Measurements from ENCODE around the gene CDH1. TPM values are rescaled to one million over a fixed set of nuclear protein-coding genes. Genes with fewer than 3 reads are reported as not detected.

CDH1 gene
- total RNA-seq, 4 donors from 2014 or later = 190 to 551 (median 434) TPM

- intact Hi-C loops (cut with DNase I; ENCODE audit: low total_unique reads) = no loop called here
- no peaks in the 10 kb centered on the region for H3K9me3 ChIP-seq
- no peaks in the 10 kb centered on the region for H3K4me1 ChIP-seq
- H3K27me3 ChIP-seq = no peaks in the 10 kb centered on the region
- no peak overlapping the region for H3K4me3 ChIP-seq
- H3K36me3 ChIP-seq = peaks cover 0 to 6% (median 0%) of the 10 kb centered on the region in 4 donors
- in situ Hi-C loops (cut with MboI; ENCODE audit: low pct_ligation_motif_present in 1 of 4, low pct_unique_long_range_greater_than_20kb in 1 of 4, low sequenced_read_pairs in 3 of 4) = loop anchor here in 1 of 4 donors (25.0 kb wide), 1 partner anchor 395 kb away; no protein-coding TSS in a partner anchor
- DNase-seq = no peak
- 97 to 100% methylated on average over 3 to 6 of the region's 6 CpGs for WGBS, 2 donors (ENCODE audit: low coverage in 1 of 2)
- TF ChIP-seq EP300 (IDR thresholded peaks at IDR 0.05; ENCODE audit: low read depth) (no peak), POLR2AphosphoS5 (IDR thresholded peaks at IDR 0.05) (no peak), CTCF (IDR thresholded peaks at IDR 0.05) (no peak), POLR2A (IDR thresholded peaks at IDR 0.05) (no peak)
- H3K27ac ChIP-seq = no peak overlapping the region
These were observed 129.8 kb downstream of the CDH1 start for GRCh38 chr16:68866933-68867332.

GRCh38 chr16:68869492-68870088 is 132.5 kb downstream of the CDH1 start:
- peaks cover 0 to 10% (median 7%) of the 10 kb centered on the region in 4 donors for H3K4me1 ChIP-seq
- in situ Hi-C loops (cut with MboI; ENCODE audit: low pct_ligation_motif_present in 1 of 4, low pct_unique_long_range_greater_than_20kb in 1 of 4, low sequenced_read_pairs in 3 of 4) (loop anchor here in 1 of 4 donors (25.0 kb wide), 1 partner anchor 393 kb away; no protein-coding TSS in a partner anchor), intact Hi-C loops (cut with DNase I; ENCODE audit: low total_unique reads) (no loop called here)
- H3K4me3 ChIP-seq = no peak overlapping the region
- H3K27me3 ChIP-seq = no peaks in the 10 kb centered on the region
- 77 to 87% methylated on average over 4 of the region's 4 CpGs for WGBS, 2 donors (ENCODE audit: low coverage in 1 of 2)
- no peak for DNase-seq
- no peaks in the 10 kb centered on the region for H3K9me3 ChIP-seq
- no peak overlapping the region for H3K27ac ChIP-seq
- H3K36me3 ChIP-seq = peaks cover 0 to 6% (median 0%) of the 10 kb centered on the region in 4 donors
- TF ChIP-seq POLR2AphosphoS5 (IDR thresholded peaks at IDR 0.05) (no peak), EP300 (IDR thresholded peaks at IDR 0.05; ENCODE audit: low read depth) (no peak), CTCF (IDR thresholded peaks at IDR 0.05) (no peak), POLR2A (IDR thresholded peaks at IDR 0.05) (no peak)

- DNase-seq = no peak
- Histone ChIP-seq H3K27ac (peak overlapping the region; percentile 47 to 61 (median 50)), H3K4me3 (no peak overlapping the region), H3K36me3 (peaks cover 0 to 7% (median 2%) of the 10 kb centered on the region in 4 donors), H3K9me3 (no peaks in the 10 kb centered on the region), H3K27me3 (no peaks in the 10 kb centered on the region), H3K4me1 (peaks cover 0 to 11% (median 8%) of the 10 kb centered on the region in 4 donors)
- 52 to 62% methylated on average over 5 to 7 of the region's 7 CpGs for WGBS, 2 donors (ENCODE audit: low coverage in 1 of 2)
- TF ChIP-seq CTCF (IDR thresholded peaks at IDR 0.05) = no peak
- peak in 1 of 3 donors; percentile 48 for TF ChIP-seq POLR2AphosphoS5 (IDR thresholded peaks at IDR 0.05)
- intact Hi-C loops (cut with DNase I; ENCODE audit: low total_unique reads) = no loop called here
- in situ Hi-C loops (cut with MboI; ENCODE audit: low pct_ligation_motif_present in 1 of 4, low pct_unique_long_range_greater_than_20kb in 1 of 4, low sequenced_read_pairs in 3 of 4) = loop anchor here in 1 of 4 donors (25.0 kb wide), 1 partner anchor 388 kb away; no protein-coding TSS in a partner anchor
These were observed 136.8 kb downstream of the CDH1 start for GRCh38 chr16:68873635-68874471.

GRCh38 chr16:68875871-68876270 is 138.8 kb downstream of the CDH1 start:
- TF ChIP-seq POLR2A (IDR thresholded peaks at IDR 0.05) = no peak
- TF ChIP-seq CTCF (IDR thresholded peaks at IDR 0.05) = no peak
- no peak for TF ChIP-seq POLR2AphosphoS5 (IDR thresholded peaks at IDR 0.05)
- no peak for TF ChIP-seq EP300 (IDR thresholded peaks at IDR 0.05; ENCODE audit: low read depth)
- Histone ChIP-seq H3K9me3 (no peaks in the 10 kb centered on the region), H3K36me3 (peaks cover 0 to 16% (median 4%) of the 10 kb centered on the region in 4 donors), H3K27ac (no peak overlapping the region), H3K4me3 (no peak overlapping the region), H3K27me3 (no peaks in the 10 kb centered on the region), H3K4me1 (peaks cover 0 to 11% (median 8%) of the 10 kb centered on the region in 4 donors)
- intact Hi-C loops (cut with DNase I; ENCODE audit: low total_unique reads) = loop anchor here (5.0 kb wide), 1 partner anchor 504 kb away; no protein-coding TSS in a partner anchor
- DNase-seq = no peak
- in situ Hi-C loops (cut with MboI; ENCODE audit: low pct_ligation_motif_present in 1 of 4, low pct_unique_long_range_greater_than_20kb in 1 of 4, low sequenced_read_pairs in 3 of 4) = loop anchor here in 1 of 4 donors (25.0 kb wide), 1 partner anchor 411 kb away; no protein-coding TSS in a partner anchor
- WGBS, 2 donors (ENCODE audit: low coverage in 1 of 2) = 82 to 98% methylated on average over 4 of the region's 4 CpGs
